ENCODE measurements around the gene WDR1. TPM values are rescaled to one million over a fixed set of nuclear protein-coding genes. Genes with fewer than 3 reads are reported as not detected.

Gene WDR1
- total and polyA plus RNA-seq, 3 donors from 2014 or later = 165 to 295 (median 168) TPM

GRCh38 chr4:10083331-10083771, 33.2 kb downstream of the WDR1 start:
- no peak for DNase-seq
- Histone ChIP-seq H3K27ac (no peak overlapping the region), H3K27me3 (no peaks in the 10 kb centered on the region), H3K9me3 (no peaks in the 10 kb centered on the region), H3K36me3 (ENCODE audit: low read depth, missing control alignments) (no peaks in the 10 kb centered on the region), H3K4me1 (peaks cover 19% of the 10 kb centered on the region), H3K4me3 (no peak overlapping the region)
- intact Hi-C loops (cut with DNase I; ENCODE audit: low total_unique reads) = no loop called here
- WGBS, 2 donors = 93 to 95% methylated on average over 10 to 12 of the region's 12 CpGs
- no peak for TF ChIP-seq POLR2A (IDR thresholded peaks at IDR 0.05)
- TF ChIP-seq, protein P1, sequence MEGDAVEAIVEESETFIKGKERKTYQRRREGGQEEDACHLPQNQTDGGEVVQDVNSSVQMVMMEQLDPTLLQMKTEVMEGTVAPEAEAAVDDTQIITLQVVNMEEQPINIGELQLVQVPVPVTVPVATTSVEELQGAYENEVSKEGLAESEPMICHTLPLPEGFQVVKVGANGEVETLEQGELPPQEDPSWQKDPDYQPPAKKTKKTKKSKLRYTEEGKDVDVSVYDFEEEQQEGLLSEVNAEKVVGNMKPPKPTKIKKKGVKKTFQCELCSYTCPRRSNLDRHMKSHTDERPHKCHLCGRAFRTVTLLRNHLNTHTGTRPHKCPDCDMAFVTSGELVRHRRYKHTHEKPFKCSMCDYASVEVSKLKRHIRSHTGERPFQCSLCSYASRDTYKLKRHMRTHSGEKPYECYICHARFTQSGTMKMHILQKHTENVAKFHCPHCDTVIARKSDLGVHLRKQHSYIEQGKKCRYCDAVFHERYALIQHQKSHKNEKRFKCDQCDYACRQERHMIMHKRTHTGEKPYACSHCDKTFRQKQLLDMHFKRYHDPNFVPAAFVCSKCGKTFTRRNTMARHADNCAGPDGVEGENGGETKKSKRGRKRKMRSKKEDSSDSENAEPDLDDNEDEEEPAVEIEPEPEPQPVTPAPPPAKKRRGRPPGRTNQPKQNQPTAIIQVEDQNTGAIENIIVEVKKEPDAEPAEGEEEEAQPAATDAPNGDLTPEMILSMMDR (IDR thresholded peaks at IDR 0.05) = no peak

- intact Hi-C loops (cut with DNase I; ENCODE audit: low total_unique reads) = no loop called here
- H3K27ac ChIP-seq = no peak overlapping the region
- WGBS, 2 donors = 91 to 96% methylated on average over 19 to 20 of the region's 20 CpGs
- H3K36me3 ChIP-seq (ENCODE audit: low read depth, missing control alignments) = no peaks in the 10 kb centered on the region
- H3K9me3 ChIP-seq = no peaks in the 10 kb centered on the region
- no peak overlapping the region for H3K4me3 ChIP-seq
- peaks cover 23% of the 10 kb centered on the region for H3K4me1 ChIP-seq
- H3K27me3 ChIP-seq = no peaks in the 10 kb centered on the region
- TF ChIP-seq, protein P1 (IDR thresholded peaks at IDR 0.05) = no peak
- TF ChIP-seq POLR2A (IDR thresholded peaks at IDR 0.05) = no peak
- peak; percentile 12 for DNase-seq
Observed at GRCh38 chr4:10082459-10083272, 33.9 kb downstream of the WDR1 start.

- intact Hi-C loops (cut with DNase I; ENCODE audit: low total_unique reads) = no loop called here
- WGBS, 2 donors = 90 to 92% methylated on average over 8 of the region's 8 CpGs
- no peak for TF ChIP-seq POLR2A (IDR thresholded peaks at IDR 0.05)
- TF ChIP-seq, protein P1 (IDR thresholded peaks at IDR 0.05) = no peak
- Histone ChIP-seq H3K27me3 (no peaks in the 10 kb centered on the region), H3K9me3 (no peaks in the 10 kb centered on the region), H3K4me1 (peaks cover 25% of the 10 kb centered on the region), H3K36me3 (ENCODE audit: low read depth, missing control alignments) (no peaks in the 10 kb centered on the region), H3K4me3 (no peak overlapping the region), H3K27ac (no peak overlapping the region)
- no peak for DNase-seq
Observed at GRCh38 chr4:10082047-10082446, 34.6 kb downstream of the WDR1 start.

GRCh38 chr4:10081218-10081606, 35.4 kb downstream of the WDR1 start:
- Histone ChIP-seq H3K4me3 (no peak overlapping the region), H3K4me1 (peaks cover 25% of the 10 kb centered on the region), H3K27ac (no peak overlapping the region), H3K36me3 (ENCODE audit: low read depth, missing control alignments) (no peaks in the 10 kb centered on the region), H3K27me3 (no peaks in the 10 kb centered on the region), H3K9me3 (no peaks in the 10 kb centered on the region)
- intact Hi-C loops (cut with DNase I; ENCODE audit: low total_unique reads) = no loop called here
- DNase-seq = no peak
- TF ChIP-seq, protein P1 (IDR thresholded peaks at IDR 0.05) = no peak
- TF ChIP-seq POLR2A (IDR thresholded peaks at IDR 0.05) = no peak
- WGBS, 2 donors = 93 to 97% methylated on average over 12 of the region's 12 CpGs

All from testis (tissue), 3 donors.